ENCODE measurements around the gene PTPRK.

The PTPRK gene

GRCh38 chr6:128520436-128521281 is at the start of gene PTPRK:
TSS of gene PTPRK (minus strand) at chr6:128520599. CDS start at chr6:128520358, 241 bp downstream.
- peak; percentile 86 for DNase-seq (ENCODE audit: low spot score)

- no peak for DNase-seq (ENCODE audit: low spot score)
These were observed 46.6 kb upstream of the PTPRK start for GRCh38 chr6:128567029-128567428.

DNA sequence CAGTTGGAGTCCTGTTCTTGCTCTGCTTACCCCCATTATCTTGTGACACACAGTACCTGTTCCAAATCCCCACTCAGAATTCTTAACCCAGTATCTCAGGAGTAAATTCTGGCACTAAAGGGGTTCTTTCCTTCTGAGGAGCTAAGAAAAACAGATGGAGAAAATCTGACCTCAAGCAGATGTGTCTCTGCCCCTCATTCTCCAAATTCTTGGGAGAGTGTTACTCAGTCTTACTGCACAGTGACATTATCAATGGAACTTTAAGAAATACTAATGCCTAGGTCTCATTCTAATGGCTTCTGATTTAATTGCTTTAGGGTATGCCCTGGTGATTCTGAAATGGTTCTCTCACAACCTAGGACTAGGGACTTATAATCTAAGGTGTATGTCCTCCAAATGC is 40.6 kb upstream of the PTPRK start:
- no peak for DNase-seq (ENCODE audit: low spot score)

GRCh38 chr6:128558924-128559323 is 38.5 kb upstream of the PTPRK start:
- DNase-seq (ENCODE audit: low spot score): no peak

- no peak for DNase-seq (ENCODE audit: low spot score)
These were observed 37.6 kb upstream of the PTPRK start for GRCh38 chr6:128558021-128558420.

GRCh38 chr6:128557081-128557480 is 36.7 kb upstream of the PTPRK start:
- no peak for DNase-seq (ENCODE audit: low spot score)

- DNase-seq (ENCODE audit: low spot score): no peak
These were observed 33.9 kb upstream of the PTPRK start for GRCh38 chr6:128554302-128554701.

DNA sequence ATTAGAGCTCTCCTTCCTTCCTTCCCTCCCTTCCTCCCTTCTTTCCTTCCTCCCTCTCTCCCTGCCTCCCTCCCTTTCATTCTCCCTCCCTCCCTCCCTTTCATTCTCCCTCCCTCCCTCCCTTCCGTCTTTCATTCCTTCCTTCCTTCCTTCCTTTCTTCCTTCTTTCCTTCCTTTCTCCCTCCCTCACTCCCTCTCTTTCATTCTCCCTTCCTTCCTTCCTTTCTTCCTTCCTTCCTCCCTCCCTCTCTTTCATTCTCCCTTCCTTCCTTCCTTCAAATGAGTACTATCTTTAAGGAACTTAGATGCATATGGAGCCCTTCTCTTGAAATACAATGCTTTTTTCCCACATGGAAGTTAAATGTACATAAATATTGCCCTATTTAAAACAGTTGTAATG is 20.9 kb upstream of the PTPRK start:
- no peak for DNase-seq (ENCODE audit: low spot score)

- no peak for DNase-seq (ENCODE audit: low spot score)
These were observed 18.4 kb upstream of the PTPRK start for GRCh38 chr6:128538763-128539162.

DNA sequence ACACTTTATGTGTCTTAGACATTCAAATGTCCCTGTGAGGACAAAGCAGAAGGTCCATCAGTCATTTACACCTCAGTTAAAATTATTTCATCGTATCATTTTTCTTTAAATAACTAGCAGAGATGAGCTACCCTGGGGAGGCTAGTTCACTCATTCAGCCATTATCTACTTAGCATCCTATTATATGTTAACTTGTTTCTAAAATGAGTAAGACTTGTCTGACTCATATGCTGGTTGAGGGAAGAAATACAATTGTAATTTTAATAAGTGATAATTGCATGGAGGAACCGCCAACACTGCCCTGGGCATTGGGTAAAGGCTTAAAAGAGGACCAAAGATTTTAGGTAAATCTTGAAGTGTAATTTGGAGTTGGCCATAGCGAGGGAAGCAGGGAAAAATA is 12.4 kb upstream of the PTPRK start:
- DNase-seq (ENCODE audit: low spot score): no peak

DNA sequence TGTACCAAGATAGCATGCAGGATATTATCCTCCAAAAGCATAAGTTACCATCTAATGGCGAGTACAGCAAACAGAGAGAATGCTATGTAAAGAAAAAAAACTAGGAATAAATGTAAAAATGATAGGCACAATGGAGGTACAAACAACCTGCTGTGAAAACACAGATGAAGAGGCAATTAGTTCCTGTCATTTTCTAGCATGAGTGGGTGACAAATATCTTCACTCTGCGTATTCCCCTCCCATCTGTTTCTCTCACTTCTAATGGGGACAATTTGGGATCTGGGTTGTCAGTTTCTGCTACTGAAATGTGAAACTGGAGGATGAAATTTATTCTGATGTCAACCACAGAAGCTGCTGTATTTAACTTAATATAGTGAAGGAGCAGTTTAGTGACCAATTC is 11.7 kb upstream of the PTPRK start:
- no peak for DNase-seq (ENCODE audit: low spot score)

GRCh38 chr6:128531696-128532095 is 11.3 kb upstream of the PTPRK start:
- DNase-seq (ENCODE audit: low spot score): no peak

DNA sequence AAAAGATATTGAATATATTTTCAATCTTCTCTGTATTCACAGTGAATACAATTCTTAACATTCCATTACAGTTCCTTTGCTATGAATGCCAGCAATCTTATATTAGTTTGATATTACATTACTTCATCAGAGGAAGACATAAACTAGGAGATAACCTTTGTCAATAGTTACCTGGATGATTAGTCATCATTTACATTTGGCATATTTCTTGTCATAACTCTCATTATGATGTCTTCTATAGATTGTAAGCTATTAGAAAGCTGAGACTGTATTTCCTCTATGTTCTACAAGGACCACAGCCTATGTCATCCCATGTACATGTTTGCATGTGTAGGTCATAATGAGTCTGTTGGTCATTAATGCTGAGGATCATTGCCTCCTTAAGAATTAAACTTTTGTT is 7.8 kb upstream of the PTPRK start:
- no peak for DNase-seq (ENCODE audit: low spot score)

DNA sequence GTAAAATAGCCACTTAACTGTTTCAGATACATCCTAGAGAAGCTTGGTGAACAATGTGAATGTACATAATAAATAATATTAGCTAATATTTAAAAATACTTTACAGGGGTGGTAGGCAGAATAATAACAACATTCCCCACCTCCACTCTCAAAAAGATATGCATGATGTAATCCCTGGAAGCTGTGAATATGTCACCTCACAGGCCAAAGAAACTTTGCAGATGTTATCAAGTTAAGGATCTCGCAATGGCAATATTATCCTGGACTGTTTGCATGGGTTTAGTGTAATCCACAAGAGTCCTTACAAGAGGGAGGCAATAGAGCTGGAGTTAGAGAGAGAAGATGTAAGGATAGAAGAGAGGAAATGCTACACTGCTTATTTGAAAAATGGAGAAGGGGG is 7.0 kb upstream of the PTPRK start:
- no peak for DNase-seq (ENCODE audit: low spot score)

- DNase-seq (ENCODE audit: low spot score): no peak
These were observed 5.9 kb upstream of the PTPRK start for GRCh38 chr6:128526152-128526914.

- DNase-seq (ENCODE audit: low spot score): no peak
These were observed 5.0 kb upstream of the PTPRK start for GRCh38 chr6:128525406-128525805.

DNA sequence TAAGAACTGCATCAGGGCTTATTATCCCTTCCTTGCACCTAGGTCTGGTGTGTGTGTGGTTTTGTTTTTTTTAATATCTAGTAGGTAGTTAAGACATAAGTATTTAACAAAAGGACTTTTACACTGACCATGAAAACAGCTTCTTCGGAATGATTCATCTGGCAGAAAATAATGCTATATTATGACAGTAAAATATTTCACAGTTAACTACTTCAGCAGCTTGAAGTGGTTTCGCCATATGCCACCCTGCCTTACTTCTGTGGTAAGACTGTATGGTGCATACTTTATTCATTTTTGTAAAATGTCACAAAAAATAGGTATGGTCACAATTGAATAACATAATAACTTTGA is 858 bp upstream of the PTPRK start:
- DNase-seq (ENCODE audit: low spot score): no peak

DNA sequence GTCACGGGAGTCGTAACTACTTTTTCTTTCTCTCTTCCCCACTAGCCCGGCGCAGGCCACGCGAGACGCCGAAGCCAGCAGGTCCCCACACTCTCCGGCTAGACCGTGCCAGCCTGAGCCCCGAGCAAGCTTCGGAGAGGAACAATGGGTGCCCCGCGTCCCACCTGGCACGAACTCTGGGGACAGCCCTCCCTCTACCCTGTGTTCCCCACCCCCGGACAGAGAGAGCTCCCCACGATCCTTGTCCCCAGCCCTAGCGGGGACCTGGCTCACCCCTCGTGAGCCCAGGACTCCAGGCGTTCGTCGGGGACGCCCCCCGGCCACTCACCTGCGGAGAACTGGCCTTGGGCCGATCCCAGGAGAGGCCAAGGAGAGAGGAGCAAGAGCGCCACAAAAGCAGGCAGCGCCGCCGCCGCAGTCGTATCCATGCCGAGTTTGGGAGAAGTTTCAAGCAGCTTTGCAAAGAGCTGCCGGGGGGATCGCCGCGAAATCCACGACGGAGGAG is 416 bp downstream of the PTPRK start:
- no peak for DNase-seq (ENCODE audit: low spot score)

GRCh38 chr6:128519132-128519930 is 1.1 kb downstream of the PTPRK start:
- DNase-seq (ENCODE audit: low spot score): no peak

- no peak for DNase-seq (ENCODE audit: low spot score)
These were observed 1.8 kb downstream of the PTPRK start for GRCh38 chr6:128518434-128519131.

DNA sequence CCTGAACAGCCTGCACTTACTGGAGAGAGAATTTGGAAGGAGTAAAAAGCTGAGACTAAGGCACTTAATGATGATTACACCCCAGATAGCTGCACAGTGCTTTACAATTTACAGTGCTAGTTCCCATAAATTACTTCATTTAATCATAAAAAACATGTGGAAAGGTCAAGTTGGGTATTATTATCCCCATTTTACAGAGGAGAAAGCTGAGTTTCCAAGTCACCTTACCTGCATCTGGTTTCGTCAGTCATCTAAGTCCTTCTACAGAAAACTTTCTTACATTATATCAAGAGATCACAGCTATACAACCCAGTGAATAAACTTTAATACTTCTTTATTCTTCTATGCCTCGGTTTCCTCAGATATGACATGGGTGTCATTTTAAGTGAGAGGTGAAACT is 3.3 kb downstream of the PTPRK start:
- no peak for DNase-seq (ENCODE audit: low spot score)

- no peak for DNase-seq (ENCODE audit: low spot score)
These were observed 3.9 kb downstream of the PTPRK start for GRCh38 chr6:128516514-128516898.
